Lower lobe of right lung (tissue), 2 donors: Measurements from ENCODE around the gene LTF. TPM values are rescaled to one million over a fixed set of nuclear protein-coding genes. Genes with fewer than 3 reads are reported as not detected.

Experiments used
- ATAC-seq, 2 donors: fragments of 200-7000 bp; cut with Tn5 transposase; one replicate each; pipeline ENCODE4 v1.9.1; 2020 to 2022; ENCODE audit warnings: mild to moderate bottlenecking in 2 of 2, moderate library complexity in 2 of 2
- DNase-seq: peaks from one replicate; pipeline ENCODE4 v3.0.0-alpha.2; 2020
- H3K27ac ChIP-seq: fragments of 200-600 bp; one replicate; pipeline ENCODE4 v1.8.0; 2022
- H3K27me3 ChIP-seq: fragments of 200-600 bp; one replicate; pipeline ENCODE4 v1.8.0; 2022; ENCODE audit warnings: low read depth
- H3K36me3 ChIP-seq: fragments of 200-600 bp; one replicate; pipeline ENCODE4 v1.8.0; 2022; ENCODE audit warnings: mild to moderate bottlenecking
- H3K4me1 ChIP-seq: fragments of 200-600 bp; one replicate; pipeline ENCODE4 v1.8.0; 2022
- H3K4me3 ChIP-seq: fragments of 200-600 bp; one replicate; pipeline ENCODE4 v1.8.0; 2022; ENCODE audit warnings: mild to moderate bottlenecking
- H3K9me3 ChIP-seq: fragments of 200-600 bp; one replicate; pipeline ENCODE4 v1.8.0; 2022
- CTCF ChIP-seq: fragments of 200-600 bp; IDR thresholded peaks from one replicate; pipeline ENCODE4 v1.8.0; 2022; ENCODE audit warnings: antibody characterized with exemption, mild to moderate bottlenecking
- intact Hi-C: fragments of 100-400 bp; cut with DNase I; formaldehyde crosslinking; loops from one replicate; pipeline ENCODE4 v1.11.0; 2022
- total RNA-seq: library from RNA; stranded (reverse); fragmentation: NEBNext Ultra II Directional; extraction: Animal tissue kit (Norgen Biotek cat#: 25700); gene quantifications from one replicate; pipeline ENCODE4 v1.2.1, GENCODE V29; 2021
- donor health status: DM: no; HTN: yes; CAD: no; lungs with severe emphysema.

LTF gene
- total RNA-seq, 1 donor from 2014 or later: 53.5 TPM

- no peak overlapping the region for H3K27ac ChIP-seq
- no peak overlapping the region for H3K4me3 ChIP-seq
- H3K36me3 ChIP-seq: no peaks in the 10 kb centered on the region
- TF ChIP-seq CTCF: no peak
- intact Hi-C loops: no loop called here
- no peaks in the 10 kb centered on the region for H3K4me1 ChIP-seq
- DNase-seq: no peak
- no peaks in the 10 kb centered on the region for H3K9me3 ChIP-seq
- H3K27me3 ChIP-seq: no peaks in the 10 kb centered on the region
- no peak for ATAC-seq
These were observed 11.0 kb downstream of the LTF start for GRCh38 chr3:46453526-46454208.

- no peak overlapping the region for H3K27ac ChIP-seq
- H3K9me3 ChIP-seq: no peaks in the 10 kb centered on the region
- no peak overlapping the region for H3K4me3 ChIP-seq
- no peaks in the 10 kb centered on the region for H3K4me1 ChIP-seq
- ATAC-seq (no peak), DNase-seq (no peak)
- no peaks in the 10 kb centered on the region for H3K27me3 ChIP-seq
- H3K36me3 ChIP-seq: no peaks in the 10 kb centered on the region
- peak; percentile 54 for TF ChIP-seq CTCF
- intact Hi-C loops: no loop called here
These were observed 14.8 kb downstream of the LTF start for GRCh38 chr3:46449755-46450552.

GRCh38 chr3:46448721-46449120, 16.0 kb downstream of the LTF start:
- intact Hi-C loops: no loop called here
- no peak overlapping the region for H3K27ac ChIP-seq

GRCh38 chr3:46447228-46447985, 17.3 kb downstream of the LTF start:
- H3K9me3 ChIP-seq: no peaks in the 10 kb centered on the region
- intact Hi-C loops: no loop called here
- DNase-seq: no peak

More at GRCh38 chr3:46448721-46449120, 16.0 kb downstream of the LTF start:
- H3K27me3 ChIP-seq: no peaks in the 10 kb centered on the region
- no peaks in the 10 kb centered on the region for H3K9me3 ChIP-seq
- no peak for ATAC-seq
- H3K36me3 ChIP-seq: no peaks in the 10 kb centered on the region
- no peak overlapping the region for H3K4me3 ChIP-seq
- DNase-seq: no peak
- no peak for TF ChIP-seq CTCF
- no peaks in the 10 kb centered on the region for H3K4me1 ChIP-seq

More at GRCh38 chr3:46447228-46447985, 17.3 kb downstream of the LTF start:
- TF ChIP-seq CTCF: no peak
- H3K4me1 ChIP-seq: no peaks in the 10 kb centered on the region
- ATAC-seq: peak in 1 of 2 donors; percentile 15
- no peak overlapping the region for H3K4me3 ChIP-seq
- no peak overlapping the region for H3K27ac ChIP-seq
- H3K36me3 ChIP-seq: no peaks in the 10 kb centered on the region
- no peaks in the 10 kb centered on the region for H3K27me3 ChIP-seq
